ENCODE results near the gene ZMYND11. TPM values are rescaled to one million over a fixed set of nuclear protein-coding genes. Genes with fewer than 3 reads are reported as not detected.

ZMYND11 gene
- polyA plus RNA-seq, 1 donor (not counting 4 experiments of a cell fraction or from before 2014, with no cell fraction given) = 36.1 TPM

DNA sequence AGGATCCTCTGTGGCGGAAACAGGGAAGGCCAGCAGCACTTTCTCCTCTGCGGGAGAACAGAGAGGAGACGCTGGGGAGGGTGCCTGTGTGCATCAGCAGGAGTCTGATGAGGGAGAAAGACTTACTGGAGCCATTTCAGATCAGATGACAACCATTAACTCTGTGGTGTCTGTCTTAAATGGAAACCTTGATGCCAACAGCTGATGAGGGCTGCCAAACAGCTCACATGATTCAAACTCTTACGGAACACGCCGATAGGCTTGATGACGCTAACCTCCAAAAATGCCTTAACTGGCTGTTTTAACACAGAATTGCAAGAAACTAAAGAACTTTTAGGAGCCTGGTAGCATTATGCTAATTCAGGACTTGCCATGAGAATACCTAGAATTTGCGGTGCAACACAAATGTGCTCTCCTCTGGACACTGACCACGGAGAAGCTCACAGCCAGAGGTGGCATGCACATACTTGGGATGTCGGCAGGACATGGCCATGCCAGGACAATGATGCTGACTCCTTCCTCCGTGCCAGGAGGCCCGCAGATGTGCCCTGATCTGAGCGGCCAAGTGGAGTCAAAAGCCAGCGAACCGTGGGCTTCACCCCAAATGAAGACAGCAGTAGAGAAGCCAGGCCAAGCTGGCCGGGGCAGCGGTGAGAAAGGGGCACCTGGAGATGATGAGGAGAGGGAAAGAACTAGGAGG, 154.9 kb downstream of the ZMYND11 start:
- Histone ChIP-seq H3K27ac (ENCODE audit: control insufficient read depth, insufficient read depth, low read length) (no peak overlapping the region), H3K4me2 (ENCODE audit: control insufficient read depth, extremely low read depth, insufficient read depth, low read depth, low read length) (no peak overlapping the region), H2AFZ (ENCODE audit: control insufficient read depth, low read length) (no peak overlapping the region), H3K36me3 (ENCODE audit: control insufficient read depth in 2 of 2, extremely low read depth in 1 of 2, insufficient read depth in 2 of 2, low read length in 2 of 2) (no peaks in the 10 kb centered on the region), H3K9me3 (ENCODE audit: control insufficient read depth, low read depth, low read length) (no peaks in the 10 kb centered on the region), H3K9ac (ENCODE audit: control insufficient read depth, extremely low read depth, insufficient read depth, low read length) (no peak overlapping the region), H3K9me1 (ENCODE audit: control insufficient read depth, extremely low read depth, insufficient read depth, low read length) (no peaks in the 10 kb centered on the region), H3K4me1 (ENCODE audit: control insufficient read depth, extremely low read depth, insufficient read depth, low read length) (no peaks in the 10 kb centered on the region), H3K79me2 (ENCODE audit: control insufficient read depth, insufficient read depth, low read length) (no peaks in the 10 kb centered on the region), H4K20me1 (ENCODE audit: control insufficient read depth, extremely low read depth, insufficient read depth, low read length) (no peaks in the 10 kb centered on the region), H3K4me3 (ENCODE audit: control insufficient read depth in 2 of 3, extremely low read depth in 1 of 3, insufficient read depth in 2 of 3, low read depth in 1 of 3, low read length in 3 of 3) (no peak overlapping the region), H3K27me3 (ENCODE audit: control insufficient read depth, extremely low read depth, insufficient read depth, low read length) (no peaks in the 10 kb centered on the region)
- no peak for TF ChIP-seq EZH2 (IDR thresholded peaks at IDR 0.05; ENCODE audit: low read length)
- TF ChIP-seq, protein P1, sequence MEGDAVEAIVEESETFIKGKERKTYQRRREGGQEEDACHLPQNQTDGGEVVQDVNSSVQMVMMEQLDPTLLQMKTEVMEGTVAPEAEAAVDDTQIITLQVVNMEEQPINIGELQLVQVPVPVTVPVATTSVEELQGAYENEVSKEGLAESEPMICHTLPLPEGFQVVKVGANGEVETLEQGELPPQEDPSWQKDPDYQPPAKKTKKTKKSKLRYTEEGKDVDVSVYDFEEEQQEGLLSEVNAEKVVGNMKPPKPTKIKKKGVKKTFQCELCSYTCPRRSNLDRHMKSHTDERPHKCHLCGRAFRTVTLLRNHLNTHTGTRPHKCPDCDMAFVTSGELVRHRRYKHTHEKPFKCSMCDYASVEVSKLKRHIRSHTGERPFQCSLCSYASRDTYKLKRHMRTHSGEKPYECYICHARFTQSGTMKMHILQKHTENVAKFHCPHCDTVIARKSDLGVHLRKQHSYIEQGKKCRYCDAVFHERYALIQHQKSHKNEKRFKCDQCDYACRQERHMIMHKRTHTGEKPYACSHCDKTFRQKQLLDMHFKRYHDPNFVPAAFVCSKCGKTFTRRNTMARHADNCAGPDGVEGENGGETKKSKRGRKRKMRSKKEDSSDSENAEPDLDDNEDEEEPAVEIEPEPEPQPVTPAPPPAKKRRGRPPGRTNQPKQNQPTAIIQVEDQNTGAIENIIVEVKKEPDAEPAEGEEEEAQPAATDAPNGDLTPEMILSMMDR (optimal IDR thresholded peaks at IDR 0.05 in 1 of 3, IDR thresholded peaks at IDR 0.05 in 1 of 3, conservative IDR thresholded peaks at IDR 0.05 in 1 of 3; ENCODE audit: extremely low read depth in 1 of 3, insufficient read depth in 2 of 3, low read length in 3 of 3) = no peak
- DNase-seq (ENCODE audit: low read depth, low spot score) (no peak), FAIRE-seq (no peak)
- dilution Hi-C loops (cut with MboI; ENCODE audit: extremely low pct_ligation_motif_present, low sequenced_read_pairs) = no loop called here

DNA sequence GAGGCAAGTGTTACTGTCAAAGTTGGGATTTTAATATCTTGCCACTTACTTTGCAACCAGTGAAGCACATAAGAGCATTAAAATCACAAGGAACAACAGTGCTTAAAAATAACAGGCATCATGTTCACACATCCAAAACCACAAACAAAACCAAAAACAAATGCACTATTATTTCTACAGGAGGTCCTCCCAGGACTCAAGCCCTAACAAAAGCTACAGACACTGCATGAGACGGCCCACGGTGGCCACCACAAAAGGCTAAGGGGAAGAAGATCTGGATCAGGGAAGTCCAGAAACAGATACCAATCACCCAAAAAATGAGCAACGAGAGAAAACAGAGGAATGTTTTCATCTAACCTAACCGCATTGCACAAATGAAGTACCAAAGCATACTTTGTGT, 158.4 kb downstream of the ZMYND11 start:
- Histone ChIP-seq H3K4me3 (ENCODE audit: control insufficient read depth in 2 of 3, extremely low read depth in 1 of 3, insufficient read depth in 2 of 3, low read depth in 1 of 3, low read length in 3 of 3) (no peak overlapping the region), H3K4me1 (ENCODE audit: control insufficient read depth, extremely low read depth, insufficient read depth, low read length) (peaks cover 4% of the 10 kb centered on the region), H3K9me3 (ENCODE audit: control insufficient read depth, low read depth, low read length) (no peaks in the 10 kb centered on the region), H3K4me2 (ENCODE audit: control insufficient read depth, extremely low read depth, insufficient read depth, low read depth, low read length) (no peak overlapping the region), H3K36me3 (ENCODE audit: control insufficient read depth in 2 of 2, extremely low read depth in 1 of 2, insufficient read depth in 2 of 2, low read length in 2 of 2) (no peaks in the 10 kb centered on the region), H4K20me1 (ENCODE audit: control insufficient read depth, extremely low read depth, insufficient read depth, low read length) (no peaks in the 10 kb centered on the region), H3K27me3 (ENCODE audit: control insufficient read depth, extremely low read depth, insufficient read depth, low read length) (no peaks in the 10 kb centered on the region), H3K79me2 (ENCODE audit: control insufficient read depth, insufficient read depth, low read length) (no peaks in the 10 kb centered on the region), H3K27ac (ENCODE audit: control insufficient read depth, insufficient read depth, low read length) (no peak overlapping the region), H2AFZ (ENCODE audit: control insufficient read depth, low read length) (no peak overlapping the region), H3K9ac (ENCODE audit: control insufficient read depth, extremely low read depth, insufficient read depth, low read length) (no peak overlapping the region), H3K9me1 (ENCODE audit: control insufficient read depth, extremely low read depth, insufficient read depth, low read length) (no peaks in the 10 kb centered on the region)
- no peak for FAIRE-seq
- DNase-seq (ENCODE audit: low read depth, low spot score) = no peak
- dilution Hi-C loops (cut with MboI; ENCODE audit: extremely low pct_ligation_motif_present, low sequenced_read_pairs) = no loop called here
- no peak for TF ChIP-seq EZH2 (IDR thresholded peaks at IDR 0.05; ENCODE audit: low read length)
- TF ChIP-seq, protein P1 (optimal IDR thresholded peaks at IDR 0.05 in 1 of 3, IDR thresholded peaks at IDR 0.05 in 1 of 3, conservative IDR thresholded peaks at IDR 0.05 in 1 of 3; ENCODE audit: extremely low read depth in 1 of 3, insufficient read depth in 2 of 3, low read length in 3 of 3) = no peak

All from keratinocyte (primary cell).